ENCODE measurements around the gene AQP5.

GRCh38 chr12:49917788-49918173, 43.9 kb upstream of the AQP5 start:
- no peak for TF ChIP-seq POLR2A (IDR thresholded peaks at IDR 0.05; ENCODE audit: extremely low read depth, insufficient read length)
- TF ChIP-seq CTCF (IDR thresholded peaks at IDR 0.05; ENCODE audit: low read depth, low read length), result no peak
